Activated CD4-positive, alpha-beta memory T cell treated with anti-CD3 and anti-CD28 coated beads for 36 hours (primary cell): ENCODE results near the gene PSMC2. TPM values are rescaled to one million over a fixed set of nuclear protein-coding genes. Genes with fewer than 3 reads are reported as not detected.

Source experiments
- CTCF ChIA-PET: fragments of 350-600 bp; sonication (Branson Sonifier 250); formaldehyde crosslinking; loops from one replicate; lab custom pipeline; 2021; ENCODE audit warnings: antibody characterized with exemption, inconsistent platforms; lab: Charles Lee
- POLR2A ChIA-PET: fragments of 350-600 bp; sonication (Branson Sonifier 250); formaldehyde crosslinking; loops from one replicate; lab custom pipeline; 2021; ENCODE audit warnings: antibody characterized with exemption; lab: Charles Lee
- DNase-seq: peaks from one replicate; pipeline ENCODE4 v3.0.0-alpha.2; 2020
- H3K27ac Mint-ChIP-seq: one replicate; pipeline ENCODE4 v1.8.0; 2021; ENCODE audit warnings: mixed read lengths
- H3K27me3 Mint-ChIP-seq: one replicate; pipeline ENCODE4 v1.8.0; 2021; ENCODE audit warnings: mixed read lengths
- H3K36me3 Mint-ChIP-seq: one replicate; pipeline ENCODE4 v1.8.0; 2021; ENCODE audit warnings: mixed read lengths
- H3K4me1 Mint-ChIP-seq: one replicate; pipeline ENCODE4 v1.8.0; 2021; ENCODE audit warnings: low read depth, mixed read lengths
- H3K4me3 Mint-ChIP-seq: one replicate; pipeline ENCODE4 v1.8.0; 2021; ENCODE audit warnings: mild to moderate bottlenecking, mixed read lengths
- H3K9me3 Mint-ChIP-seq: one replicate; pipeline ENCODE4 v1.8.0; 2021; ENCODE audit warnings: mixed read lengths
- intact Hi-C: fragments of 100-400 bp; cut with micrococcal nuclease; formaldehyde crosslinking; loops from one replicate; pipeline ENCODE4 v1.15.1; 2023
- total RNA-seq, 2 experiments: library from RNA; stranded (reverse); gene quantifications; one replicate each; pipeline ENCODE4 v1.2.3, GENCODE V29; 2021

PSMC2 gene
- total RNA-seq, 2 experiments from 2014 or later: 161 to 165 TPM

GRCh38 chr7:103379270-103379975 lies 32.0 kb downstream of the PSMC2 start:
- intact Hi-C loops: no loop called here
- DNase-seq: no peak
- Mint-ChIP-seq H3K4me3 (no peak overlapping the region), H3K4me1 (no peaks in the 10 kb centered on the region), H3K36me3 (no peaks in the 10 kb centered on the region), H3K27ac (no peak overlapping the region), H3K27me3 (peaks cover 7% of the 10 kb centered on the region), H3K9me3 (no peaks in the 10 kb centered on the region)
- CTCF ChIA-PET: no interaction called here
- POLR2A ChIA-PET: interaction anchor here (0.6 kb wide), 1 partner anchor 471 kb away, joined by 4 read pairs; no protein-coding TSS in a partner anchor

- H3K27me3 Mint-ChIP-seq: peaks cover 7% of the 10 kb centered on the region
- DNase-seq: no peak
- no peaks in the 10 kb centered on the region for H3K36me3 Mint-ChIP-seq
- POLR2A ChIA-PET: no interaction called here
- CTCF ChIA-PET: no interaction called here
- H3K9me3 Mint-ChIP-seq: no peaks in the 10 kb centered on the region
- intact Hi-C loops: no loop called here
- no peak overlapping the region for H3K27ac Mint-ChIP-seq
- H3K4me3 Mint-ChIP-seq: no peak overlapping the region
- H3K4me1 Mint-ChIP-seq: no peaks in the 10 kb centered on the region
These were observed 33.1 kb downstream of the PSMC2 start for GRCh38 chr7:103380395-103381191.

DNA sequence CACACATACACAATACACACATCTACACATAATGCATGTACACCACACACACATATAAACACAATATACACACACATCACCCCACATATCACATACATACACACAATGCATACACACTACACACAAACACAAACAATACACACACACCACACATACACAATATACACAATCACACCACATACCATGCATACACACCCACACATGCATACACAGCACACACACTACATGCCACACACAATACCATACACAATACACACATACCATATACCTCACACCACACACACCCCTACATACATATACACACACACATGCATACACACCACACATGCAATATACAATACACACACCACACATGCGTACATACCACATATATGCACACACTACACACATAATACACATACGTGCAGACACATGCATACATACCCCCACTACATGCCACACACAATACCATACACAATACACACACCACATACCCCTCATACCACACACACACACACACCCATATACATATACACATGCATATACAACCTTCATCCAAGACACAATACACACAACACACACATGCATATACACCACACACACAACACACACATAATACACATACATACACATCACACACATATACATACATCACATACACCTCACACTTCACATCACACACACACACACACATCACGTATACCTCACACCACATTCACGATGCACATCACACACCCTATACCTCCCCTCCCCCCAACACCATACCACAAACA lies 34.0 kb downstream of the PSMC2 start:
- Mint-ChIP-seq H3K9me3 (no peaks in the 10 kb centered on the region), H3K27ac (no peak overlapping the region), H3K4me1 (no peaks in the 10 kb centered on the region), H3K4me3 (no peak overlapping the region), H3K27me3 (peaks cover 7% of the 10 kb centered on the region), H3K36me3 (no peaks in the 10 kb centered on the region)
- ChIA-PET CTCF (no interaction called here), POLR2A (no interaction called here)
- intact Hi-C loops: no loop called here
- no peak for DNase-seq

- H3K27ac Mint-ChIP-seq: no peak overlapping the region
- ChIA-PET POLR2A (no interaction called here), CTCF (no interaction called here)
- no peaks in the 10 kb centered on the region for H3K4me1 Mint-ChIP-seq
- DNase-seq: no peak
- H3K9me3 Mint-ChIP-seq: no peaks in the 10 kb centered on the region
- intact Hi-C loops: no loop called here
- no peak overlapping the region for H3K4me3 Mint-ChIP-seq
- peaks cover 6% of the 10 kb centered on the region for H3K27me3 Mint-ChIP-seq
- no peaks in the 10 kb centered on the region for H3K36me3 Mint-ChIP-seq
These were observed 34.6 kb downstream of the PSMC2 start for GRCh38 chr7:103382032-103382402.

DNA sequence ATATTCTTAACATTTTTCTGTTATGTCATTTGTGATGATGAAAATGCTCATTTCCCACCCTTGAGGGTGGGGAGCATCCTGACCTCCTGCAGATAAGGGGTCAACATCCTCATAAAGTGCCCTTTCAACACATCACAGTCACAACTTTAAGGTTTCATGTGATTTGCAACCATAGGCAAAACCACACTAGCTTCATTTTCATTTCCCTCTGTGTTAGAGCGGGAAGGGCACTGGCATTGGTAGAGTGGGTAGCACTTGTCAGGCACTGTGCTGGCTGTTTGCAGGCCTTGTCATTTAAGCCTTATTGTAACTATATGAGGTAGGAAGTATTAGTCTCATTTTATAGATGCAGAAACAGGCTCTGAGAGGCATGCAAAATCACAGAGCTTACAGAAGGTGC lies 39.8 kb downstream of the PSMC2 start:
- peaks cover 6% of the 10 kb centered on the region for H3K27me3 Mint-ChIP-seq
- no peak overlapping the region for H3K27ac Mint-ChIP-seq
- no peaks in the 10 kb centered on the region for H3K4me1 Mint-ChIP-seq
- POLR2A ChIA-PET: no interaction called here
- no peaks in the 10 kb centered on the region for H3K9me3 Mint-ChIP-seq
- CTCF ChIA-PET: no interaction called here
- DNase-seq: no peak
- intact Hi-C loops: no loop called here
- H3K4me3 Mint-ChIP-seq: no peak overlapping the region
- no peaks in the 10 kb centered on the region for H3K36me3 Mint-ChIP-seq

DNA sequence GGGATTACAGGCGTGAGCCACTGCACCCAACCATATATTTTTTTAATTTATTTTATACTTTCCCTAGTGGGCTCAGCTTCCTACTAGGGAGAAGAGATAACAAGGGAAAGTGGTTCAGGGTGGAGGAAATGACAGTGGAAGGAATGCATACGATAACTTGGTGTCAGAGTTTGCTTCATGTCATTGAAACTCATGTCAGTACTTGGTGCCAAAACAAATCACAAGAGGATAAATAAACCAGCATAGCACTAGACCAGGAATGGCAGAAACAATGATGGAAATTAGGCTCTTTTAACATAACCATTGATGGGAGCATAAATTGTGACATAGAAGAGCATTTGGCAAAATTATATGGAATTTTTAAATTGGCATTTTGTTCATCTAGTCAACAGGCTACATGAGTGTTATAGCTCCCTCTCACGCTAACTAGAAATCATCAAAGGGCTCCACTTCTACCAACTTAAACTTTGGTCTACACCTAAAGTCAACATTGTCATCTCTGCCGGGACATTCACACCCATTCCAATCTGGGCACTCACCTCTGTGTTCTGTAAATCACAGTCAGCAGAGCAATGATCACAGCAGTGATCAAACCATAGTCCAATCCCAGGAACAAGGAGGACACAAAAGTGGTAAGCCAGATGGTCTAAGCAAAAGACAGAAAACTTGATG lies 41.2 kb downstream of the PSMC2 start:
- POLR2A ChIA-PET: no interaction called here
- Mint-ChIP-seq H3K36me3 (no peaks in the 10 kb centered on the region), H3K27me3 (peaks cover 6% of the 10 kb centered on the region), H3K4me1 (no peaks in the 10 kb centered on the region), H3K4me3 (no peak overlapping the region), H3K9me3 (no peaks in the 10 kb centered on the region), H3K27ac (no peak overlapping the region)
- CTCF ChIA-PET: no interaction called here
- DNase-seq: no peak
- intact Hi-C loops: no loop called here

GRCh38 chr7:103389263-103389662 lies 41.8 kb downstream of the PSMC2 start:
- CTCF ChIA-PET: no interaction called here
- Mint-ChIP-seq H3K36me3 (no peaks in the 10 kb centered on the region), H3K27ac (no peak overlapping the region), H3K9me3 (no peaks in the 10 kb centered on the region), H3K27me3 (peaks cover 6% of the 10 kb centered on the region), H3K4me3 (no peak overlapping the region), H3K4me1 (no peaks in the 10 kb centered on the region)
- POLR2A ChIA-PET: no interaction called here
- intact Hi-C loops: no loop called here
- no peak for DNase-seq

GRCh38 chr7:103391150-103391549 lies 43.7 kb downstream of the PSMC2 start:
- ChIA-PET CTCF (no interaction called here), POLR2A (no interaction called here)
- DNase-seq: no peak
- intact Hi-C loops: no loop called here
- Mint-ChIP-seq H3K4me1 (no peaks in the 10 kb centered on the region), H3K27ac (no peak overlapping the region), H3K36me3 (no peaks in the 10 kb centered on the region), H3K27me3 (peaks cover 6% of the 10 kb centered on the region), H3K4me3 (no peak overlapping the region), H3K9me3 (no peaks in the 10 kb centered on the region)

- intact Hi-C loops: no loop called here
- H3K4me1 Mint-ChIP-seq: no peaks in the 10 kb centered on the region
- H3K4me3 Mint-ChIP-seq: no peak overlapping the region
- H3K27ac Mint-ChIP-seq: no peak overlapping the region
- no peak for DNase-seq
- peaks cover 4% of the 10 kb centered on the region for H3K27me3 Mint-ChIP-seq
- H3K9me3 Mint-ChIP-seq: no peaks in the 10 kb centered on the region
- ChIA-PET CTCF (no interaction called here), POLR2A (interaction anchor here (0.6 kb wide), 1 partner anchor 49 kb away, joined by 3 read pairs; no protein-coding TSS in a partner anchor)
- no peaks in the 10 kb centered on the region for H3K36me3 Mint-ChIP-seq
These were observed 44.5 kb downstream of the PSMC2 start for GRCh38 chr7:103391976-103392375.

GRCh38 chr7:103394566-103394965 lies 47.1 kb downstream of the PSMC2 start:
- no peak for DNase-seq
- Mint-ChIP-seq H3K36me3 (no peaks in the 10 kb centered on the region), H3K27ac (no peak overlapping the region), H3K9me3 (no peaks in the 10 kb centered on the region), H3K4me1 (no peaks in the 10 kb centered on the region), H3K27me3 (peaks cover 4% of the 10 kb centered on the region), H3K4me3 (no peak overlapping the region)
- ChIA-PET CTCF (no interaction called here), POLR2A (no interaction called here)
- intact Hi-C loops: no loop called here

- Mint-ChIP-seq H3K9me3 (peaks cover under 1% of the 10 kb centered on the region), H3K4me1 (no peaks in the 10 kb centered on the region), H3K27me3 (peaks cover 3% of the 10 kb centered on the region), H3K4me3 (no peak overlapping the region), H3K27ac (no peak overlapping the region), H3K36me3 (no peaks in the 10 kb centered on the region)
- ChIA-PET POLR2A (no interaction called here), CTCF (no interaction called here)
- DNase-seq: no peak
- intact Hi-C loops: no loop called here
These were observed 47.6 kb downstream of the PSMC2 start for GRCh38 chr7:103395071-103395470.

DNA sequence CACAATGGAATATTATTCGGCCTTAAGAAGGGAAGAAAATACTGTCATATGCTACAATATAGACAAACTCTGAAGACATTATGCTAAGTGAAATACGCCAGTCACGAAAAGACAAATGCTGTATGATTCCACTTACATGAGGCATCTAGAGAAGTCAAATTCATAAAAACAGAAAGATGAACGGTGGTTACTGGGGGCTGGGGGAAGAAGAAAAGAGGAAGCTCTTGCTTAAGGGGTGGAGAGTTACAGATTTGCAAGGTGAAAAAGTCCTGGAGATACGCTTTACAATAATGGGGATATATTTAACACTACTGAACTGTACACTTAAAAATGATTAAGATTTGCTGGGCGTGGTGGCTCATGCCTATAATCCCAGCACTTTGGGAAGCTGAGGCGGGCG lies 49.0 kb downstream of the PSMC2 start:
- ChIA-PET POLR2A (no interaction called here), CTCF (no interaction called here)
- Mint-ChIP-seq H3K4me1 (no peaks in the 10 kb centered on the region), H3K4me3 (no peak overlapping the region), H3K9me3 (peaks cover 4% of the 10 kb centered on the region), H3K27ac (no peak overlapping the region), H3K36me3 (no peaks in the 10 kb centered on the region), H3K27me3 (no peaks in the 10 kb centered on the region)
- intact Hi-C loops: no loop called here
- no peak for DNase-seq
